GM19468 (cell line): ENCODE results near the gene SYTL3.
A peak's percentile ranks its signal among the peaks of the same experiment; 100 is the strongest.

Experiments
- ATAC-seq: cut with Tn5 transposase; IDR thresholded peaks from one replicate; pipeline ENCODE4 v1.9.1; 2021; ENCODE audit warnings: mild to moderate bottlenecking, moderate library complexity, moderate number of reproducible peaks; ENCODE audit not compliant: unreplicated experiment; ENCODE audit errors: extremely low read depth

SYTL3 gene

GRCh38 chr6:158807515-158808441 is 157.9 kb downstream of the SYTL3 start:
- no peak for ATAC-seq

GRCh38 chr6:158808442-158808833 is 158.6 kb downstream of the SYTL3 start:
- no peak for ATAC-seq

GRCh38 chr6:158808941-158809678 is 159.3 kb downstream of the SYTL3 start:
- peak; percentile 44 for ATAC-seq

DNA sequence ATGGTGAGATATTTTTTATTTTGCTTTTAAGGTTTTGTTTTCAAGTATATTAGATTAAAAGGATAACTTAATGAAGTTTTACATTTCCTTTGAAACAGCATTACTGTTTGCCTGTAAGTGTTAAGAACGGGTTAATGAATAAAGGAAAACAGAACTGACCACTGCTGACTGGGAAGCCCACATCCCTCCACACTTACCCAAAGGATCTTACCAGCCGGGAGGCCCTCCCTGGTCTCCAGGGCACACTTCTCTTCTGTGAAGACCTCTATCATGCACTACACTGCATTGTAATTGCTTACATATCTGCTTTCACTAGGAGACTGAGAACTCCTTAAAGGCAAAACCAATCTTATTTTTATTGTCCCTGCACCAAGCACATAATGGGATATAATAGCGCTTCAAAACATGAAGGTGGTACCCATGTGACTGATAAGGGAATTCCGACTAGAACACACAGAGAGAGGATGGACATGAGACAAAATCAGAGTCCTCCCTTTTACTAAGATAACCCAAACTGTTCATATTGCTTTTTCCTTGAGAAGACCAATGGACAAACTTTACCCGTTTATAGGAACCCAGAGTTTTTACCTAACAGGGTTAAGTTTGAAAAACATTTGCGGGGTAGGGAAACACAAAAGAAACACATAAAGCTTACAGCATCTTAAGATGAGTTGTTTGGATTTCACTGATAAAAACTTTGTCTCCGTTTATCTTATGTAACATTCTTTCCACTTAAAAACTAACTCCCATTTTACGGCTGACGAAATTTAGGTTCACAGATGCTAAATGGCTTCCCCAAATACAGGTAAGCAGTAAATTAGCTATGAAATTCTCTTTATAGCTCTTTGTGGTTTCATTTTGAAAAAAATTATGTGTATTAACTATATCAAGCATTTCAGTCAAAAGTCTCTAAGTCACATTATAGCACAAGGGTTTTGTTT is 160.6 kb downstream of the SYTL3 start:
- no peak for ATAC-seq

DNA sequence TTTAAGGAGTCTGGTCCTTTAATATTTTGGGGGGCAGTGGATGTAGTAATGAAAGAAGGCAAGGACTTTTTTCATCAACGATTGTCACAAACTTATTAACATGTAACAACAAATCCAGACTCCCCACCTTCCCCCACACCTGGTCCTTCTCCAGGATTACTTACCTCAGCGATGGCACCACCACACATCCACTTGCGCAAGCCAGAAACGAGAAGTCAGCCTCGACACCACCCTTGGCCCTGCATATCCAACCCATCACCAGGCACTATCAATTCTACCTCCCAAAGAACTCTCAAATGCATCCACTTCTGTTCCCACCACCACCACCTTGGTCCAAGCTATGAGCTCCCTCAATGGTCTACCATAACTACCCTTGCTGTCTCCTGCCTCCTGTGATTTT is 162.8 kb downstream of the SYTL3 start:
- ATAC-seq, result no peak

GRCh38 chr6:158813032-158813431 is 163.2 kb downstream of the SYTL3 start:
- no peak for ATAC-seq
